Endothelial cell of hepatic sinusoid (primary cell): ENCODE measurements around the gene MAP7D2.

Experiments used
- in situ Hi-C: cut with HindIII; loops from 2 replicates; pipeline ENCODE4 v1.10.0; 2017; ENCODE audit warnings: low sequenced_read_pairs

MAP7D2 gene

DNA sequence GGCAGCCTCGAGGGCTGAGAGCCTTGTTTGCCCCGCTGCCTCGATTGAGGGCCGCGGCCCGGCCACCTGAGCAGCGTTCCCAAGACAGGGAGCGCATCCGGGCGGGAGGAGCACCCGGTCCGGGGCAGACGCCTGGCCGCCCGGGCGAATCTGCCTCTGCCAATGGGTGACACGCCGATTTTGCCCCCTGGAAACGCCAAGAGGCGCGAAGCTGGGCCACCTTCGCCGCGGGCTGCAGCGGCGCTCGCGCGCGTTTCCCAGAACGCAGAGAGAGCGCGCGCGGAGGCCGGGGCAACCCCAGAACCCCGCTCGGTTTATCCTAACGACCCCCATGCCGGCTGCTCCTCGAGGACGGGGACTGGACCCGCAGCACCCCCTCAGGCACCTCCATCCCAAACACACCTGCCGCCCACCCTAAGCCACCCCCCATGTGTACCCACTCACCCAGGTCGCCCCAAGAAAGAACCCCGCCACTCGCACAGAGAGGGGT lies 575 bp downstream of the MAP7D2 start:
- in situ Hi-C loops, result no loop called here

DNA sequence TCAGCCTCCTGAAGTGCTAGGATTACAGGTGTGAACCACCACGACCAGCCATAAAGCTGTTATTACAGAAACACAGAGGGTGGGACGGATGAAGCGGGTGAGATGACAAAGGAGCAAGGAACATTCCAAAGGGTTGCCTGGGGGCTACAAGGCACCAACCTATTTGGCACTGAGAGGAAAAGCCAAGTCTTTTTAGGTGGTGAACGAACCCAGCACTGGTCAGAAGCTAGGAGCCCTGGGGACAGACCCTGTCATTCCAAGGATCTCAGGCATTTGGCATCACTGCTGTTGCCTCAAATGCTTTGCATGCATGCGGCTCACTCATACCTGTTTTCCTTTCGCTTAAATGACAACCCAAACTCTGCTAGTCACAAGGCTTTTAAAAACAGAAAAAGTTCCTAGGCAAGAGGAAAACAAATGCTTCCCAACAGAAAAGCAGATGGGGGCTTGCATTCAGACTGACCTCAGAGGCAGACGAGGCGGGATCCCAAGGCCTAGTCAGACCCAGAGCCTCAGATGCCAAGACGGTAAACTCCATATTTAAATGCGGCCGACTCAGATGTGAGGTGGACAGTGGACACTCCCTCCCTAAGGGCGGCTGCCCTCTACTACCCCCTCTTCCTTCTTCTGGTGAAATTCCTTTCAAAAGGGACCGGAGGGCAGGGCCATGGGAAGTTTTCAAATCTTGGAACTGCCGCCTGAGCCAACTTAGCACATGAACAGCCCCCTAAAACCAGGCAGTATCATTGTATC lies 4.5 kb downstream of the MAP7D2 start:
- in situ Hi-C loops, result no loop called here

DNA sequence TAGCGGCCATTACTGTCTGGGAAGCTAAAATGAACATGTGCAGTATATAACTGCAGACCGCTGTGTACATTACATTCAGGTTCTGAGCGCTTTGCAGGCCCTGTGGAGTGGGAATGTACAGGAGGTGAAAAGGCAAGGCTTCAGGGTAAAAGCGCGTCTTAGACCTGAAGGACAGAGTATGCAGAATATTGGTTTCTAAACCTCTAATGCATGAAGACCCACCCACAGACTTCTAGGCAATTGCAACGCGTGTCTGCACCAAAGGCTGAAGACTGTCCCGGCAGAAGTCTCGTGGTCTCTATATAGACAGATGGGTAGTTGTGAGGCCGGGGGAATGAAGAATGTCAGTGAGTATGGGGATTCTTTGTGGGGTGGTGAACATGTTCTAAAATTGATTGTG lies 5.4 kb downstream of the MAP7D2 start:
- in situ Hi-C loops, result no loop called here

DNA sequence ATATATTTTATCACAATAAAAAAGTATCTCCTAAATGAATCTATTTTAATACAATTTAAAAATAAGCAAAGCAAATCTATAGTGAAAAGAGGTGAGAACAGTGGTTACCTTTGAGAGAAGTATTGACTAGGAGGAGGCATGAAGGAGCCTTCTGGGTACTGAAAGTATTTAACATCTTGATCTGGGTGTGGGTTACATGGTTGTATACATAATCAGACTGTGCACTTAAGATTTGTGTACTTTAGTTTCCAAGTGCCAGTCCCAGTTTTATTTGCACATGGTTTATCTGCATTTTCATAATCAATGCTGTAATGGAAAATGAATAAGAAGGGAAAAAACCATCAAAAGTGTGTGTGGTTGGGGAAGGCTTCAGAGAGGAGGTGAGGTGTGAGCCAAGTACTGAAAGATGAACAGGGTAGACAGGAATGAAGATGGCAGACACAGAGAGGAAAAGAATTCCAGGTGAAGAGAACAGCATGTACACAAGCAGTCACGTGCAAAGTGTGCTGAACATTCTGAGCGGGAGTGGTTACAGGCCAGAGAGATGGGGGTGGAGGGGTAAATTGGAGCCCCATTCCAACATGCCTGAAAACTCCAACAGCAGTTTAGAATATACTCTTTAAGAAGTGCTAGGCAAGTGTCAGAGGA lies 14.6 kb downstream of the MAP7D2 start:
- in situ Hi-C loops, result no loop called here

DNA sequence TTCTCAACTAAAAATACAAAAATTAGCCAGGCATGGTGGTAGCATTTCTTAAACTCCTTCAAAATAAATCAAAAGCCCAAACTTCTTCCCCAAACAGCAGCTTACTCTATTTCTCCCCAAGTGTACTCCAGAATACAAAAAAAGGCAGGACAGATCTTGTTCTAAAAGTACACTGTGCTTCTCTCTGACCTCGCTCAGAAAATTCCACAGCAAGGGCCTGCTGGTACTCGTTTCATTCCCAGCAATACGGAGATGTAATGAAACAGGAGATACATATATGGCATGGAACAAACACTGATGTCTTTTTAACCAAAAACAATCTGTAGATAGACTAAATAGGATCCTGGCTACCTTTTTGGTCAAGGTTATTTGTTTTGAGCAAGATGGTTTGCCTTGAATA lies 25.2 kb downstream of the MAP7D2 start:
- in situ Hi-C loops, result no loop called here

DNA sequence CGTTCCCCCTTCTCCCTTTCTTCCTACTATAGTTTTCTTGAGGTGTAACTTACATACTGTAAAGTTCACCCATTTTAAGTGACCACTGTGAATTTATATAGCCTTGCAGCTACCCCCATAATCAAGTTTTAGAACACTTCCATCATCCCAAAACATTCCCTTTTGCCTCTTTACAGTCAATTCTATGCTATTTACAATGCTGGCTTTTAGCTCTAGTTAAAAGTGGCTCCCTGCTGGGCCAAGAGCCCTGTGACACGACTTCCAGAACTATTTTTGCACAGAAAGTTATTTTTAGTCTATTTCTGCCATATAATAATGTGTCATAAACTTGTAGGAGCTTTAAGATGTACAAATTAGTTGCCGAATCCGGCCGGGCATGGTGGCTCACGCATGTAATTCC lies 26.9 kb downstream of the MAP7D2 start:
- in situ Hi-C loops, result no loop called here

DNA sequence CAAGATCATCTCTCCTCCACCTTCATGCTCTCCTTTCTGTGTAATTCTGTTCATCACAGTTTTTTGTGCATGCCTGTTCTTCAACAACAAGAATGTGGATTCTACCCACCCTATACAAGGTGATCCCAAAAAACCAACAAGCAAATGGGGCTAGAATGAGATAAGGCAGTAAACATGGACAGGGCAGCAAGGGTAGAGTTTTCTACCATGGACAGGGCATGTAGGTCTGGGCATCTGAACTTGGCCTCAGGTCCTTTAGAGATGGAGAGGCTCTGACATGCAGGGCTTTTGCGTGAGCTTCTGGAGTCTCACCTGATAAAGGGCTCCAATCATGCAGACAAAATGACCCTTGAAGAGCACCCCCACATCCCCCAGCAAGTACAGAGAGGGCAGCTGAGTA lies 36.4 kb downstream of the MAP7D2 start:
- in situ Hi-C loops, result loop anchor here (5.0 kb wide), 1 partner anchor 73 kb away; no protein-coding TSS in a partner anchor

DNA sequence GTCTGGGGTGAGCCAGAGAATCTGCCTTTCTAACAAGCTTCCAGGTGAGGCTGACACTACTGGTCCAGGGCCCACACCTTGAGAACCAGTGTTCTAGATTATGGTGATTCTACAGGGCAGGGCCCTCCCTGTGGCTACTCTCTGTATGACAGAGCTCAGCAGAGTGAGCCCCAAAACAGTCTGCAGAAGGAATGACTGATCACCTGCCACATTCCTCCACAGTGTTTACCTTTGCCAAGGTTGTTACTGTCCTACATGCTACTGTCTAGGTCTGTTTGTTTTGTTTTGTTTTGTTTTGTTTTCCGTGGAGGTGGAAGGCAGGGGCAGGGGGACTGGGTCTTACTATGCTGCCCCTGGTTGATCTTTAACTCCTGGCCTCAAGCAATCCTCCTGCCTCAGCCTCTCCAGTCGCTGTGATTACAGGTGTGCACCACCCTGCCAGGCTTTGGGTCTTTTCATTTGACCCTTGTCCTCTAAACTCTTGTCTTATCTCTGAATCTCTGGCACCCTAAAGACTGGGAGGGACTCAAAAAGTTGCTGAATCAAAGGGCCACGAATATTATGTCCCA lies 45.1 kb downstream of the MAP7D2 start:
- in situ Hi-C loops, result no loop called here

DNA sequence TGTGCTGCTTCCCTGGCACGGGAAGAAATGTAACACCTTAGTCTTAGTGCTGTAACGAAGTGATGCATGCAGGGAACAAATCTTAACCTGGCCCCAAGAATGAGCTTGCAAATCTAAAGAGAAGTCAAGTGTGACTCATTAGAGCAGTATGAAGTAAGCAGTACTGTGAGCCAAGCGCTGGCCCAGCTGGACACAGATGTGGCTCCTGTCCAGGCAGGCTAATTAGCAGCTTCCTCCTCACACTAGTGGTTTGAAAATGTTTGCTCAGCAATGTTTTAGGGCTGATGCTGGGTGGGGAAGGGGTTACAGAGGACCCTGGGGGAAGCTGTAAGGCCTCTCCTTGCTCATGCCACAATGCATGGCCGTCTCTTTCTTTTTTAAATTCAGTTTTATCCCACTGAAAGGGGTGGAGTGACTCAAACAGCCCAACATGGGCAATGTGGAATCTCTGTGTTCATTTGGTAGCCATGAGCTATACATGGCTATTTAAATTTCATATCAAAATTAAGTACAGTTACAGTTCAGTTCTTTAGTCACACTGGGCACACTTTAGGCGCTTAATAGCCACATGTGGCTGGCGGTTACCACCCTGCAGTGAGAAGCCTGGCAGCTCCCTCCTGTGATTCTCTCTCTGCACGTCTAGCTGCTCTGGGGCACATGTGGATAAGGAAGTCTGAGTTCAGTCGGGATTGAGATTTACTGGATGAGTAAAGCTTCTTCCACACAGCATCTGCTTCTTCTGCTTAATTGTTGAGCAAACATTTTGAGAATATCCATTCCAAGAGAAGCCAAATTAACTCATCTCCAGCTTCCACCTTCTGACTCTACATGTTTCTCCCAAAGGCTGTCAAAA lies 48.8 kb downstream of the MAP7D2 start:
- in situ Hi-C loops, result no loop called here

DNA sequence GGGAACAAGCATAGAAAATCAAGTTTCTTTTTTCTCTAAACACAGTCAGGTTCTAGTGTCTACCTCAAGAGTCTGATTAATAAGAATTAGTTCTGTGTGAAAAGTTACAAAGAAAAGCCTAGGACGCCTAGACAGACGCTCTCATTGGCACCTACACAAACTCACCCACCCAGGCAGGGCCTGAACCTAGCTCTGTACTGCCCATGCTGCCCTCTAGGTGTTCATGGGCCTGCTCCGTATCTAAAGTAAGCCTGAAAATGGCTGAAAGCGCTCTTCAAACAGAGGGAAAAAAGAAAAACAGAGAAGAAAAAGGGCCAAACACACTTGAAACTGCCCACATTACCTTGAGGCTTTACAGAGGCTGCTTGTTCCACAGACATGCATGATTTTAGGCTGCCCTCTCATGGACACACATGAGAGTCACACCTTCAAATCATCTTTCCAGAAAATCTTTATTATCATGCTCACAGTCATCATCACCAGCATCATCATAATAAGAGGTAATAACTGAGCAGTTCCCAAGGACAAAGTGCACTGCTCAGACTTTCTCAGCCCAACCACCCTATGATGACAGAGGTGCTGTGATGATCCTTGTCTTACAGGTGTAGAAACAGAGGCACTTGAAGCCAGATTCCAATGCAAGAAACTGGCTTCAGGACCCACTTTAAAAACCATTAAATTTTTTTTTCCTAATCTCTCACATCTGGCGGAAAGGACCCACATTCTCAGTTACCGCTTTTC lies 49.6 kb downstream of the MAP7D2 start:
- in situ Hi-C loops, result no loop called here

DNA sequence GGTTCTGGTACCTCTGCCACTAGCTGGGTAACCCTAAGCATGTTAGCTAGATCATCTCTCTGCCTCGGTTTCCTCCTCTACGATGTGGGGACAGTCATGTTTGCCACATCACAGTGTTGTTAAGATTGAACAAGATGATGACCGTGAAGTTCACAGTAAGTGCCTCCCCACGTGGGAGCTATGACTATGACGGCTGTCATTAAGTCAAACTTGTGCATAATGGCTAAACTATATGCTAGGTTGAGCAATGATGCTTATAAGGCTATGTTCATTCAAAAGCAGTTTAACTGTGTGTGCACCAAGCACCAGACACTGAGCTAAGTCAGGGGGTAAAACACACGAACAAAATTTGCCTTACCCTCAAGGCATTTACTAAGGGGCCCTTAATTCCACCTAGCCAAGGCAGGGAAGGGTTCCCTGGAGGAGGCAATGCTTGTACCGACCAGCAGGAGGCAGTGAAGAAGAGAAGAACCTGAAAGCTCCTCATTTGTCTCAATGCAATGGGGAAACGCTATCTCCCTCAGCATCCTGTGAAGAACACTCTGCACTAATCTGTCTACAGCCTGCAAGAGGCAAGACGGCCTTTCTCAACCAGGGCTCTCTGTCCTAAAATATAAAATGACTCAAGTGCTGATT lies 52.9 kb downstream of the MAP7D2 start:
- in situ Hi-C loops, result no loop called here

DNA sequence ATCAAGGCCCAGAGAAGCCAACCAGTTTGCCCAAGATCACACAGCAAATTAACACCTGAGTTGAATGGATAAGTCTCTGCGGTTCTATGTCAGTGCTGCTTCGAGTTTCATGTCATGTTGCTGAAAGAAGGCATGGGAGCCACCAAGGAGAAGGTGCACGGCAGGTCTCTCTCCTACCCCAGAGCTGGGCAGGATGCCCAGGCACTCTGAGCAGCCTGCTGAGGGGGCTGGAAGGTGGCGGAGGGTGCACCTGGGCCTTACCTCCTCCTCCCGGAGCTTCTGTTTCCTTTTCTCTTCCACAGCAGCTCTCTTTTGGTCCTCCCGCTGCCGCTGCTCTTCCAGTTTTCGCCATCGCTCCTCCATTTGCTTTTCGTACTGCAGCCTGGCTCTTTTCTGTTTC lies 53.6 kb downstream of the MAP7D2 start:
- in situ Hi-C loops, result no loop called here

DNA sequence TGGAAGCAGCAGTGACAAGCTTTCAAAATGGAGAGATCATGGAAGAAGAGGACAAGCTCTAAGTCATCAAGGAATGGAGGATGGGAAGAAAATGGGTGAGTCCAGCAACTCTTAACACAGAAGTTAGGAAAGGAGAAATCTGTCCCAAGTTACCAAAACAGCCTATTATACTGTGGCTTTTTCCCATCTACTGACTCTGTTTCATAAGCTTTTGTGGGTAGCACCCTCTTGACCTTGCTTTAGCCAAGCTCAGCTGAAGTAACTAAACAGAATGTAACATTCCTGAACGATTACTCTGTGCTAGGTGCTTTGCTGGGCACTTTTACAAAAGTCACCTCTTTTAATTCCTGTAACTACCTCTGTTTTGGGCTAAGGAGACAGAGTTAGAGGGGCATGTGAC lies 54.9 kb downstream of the MAP7D2 start:
- in situ Hi-C loops, result no loop called here

DNA sequence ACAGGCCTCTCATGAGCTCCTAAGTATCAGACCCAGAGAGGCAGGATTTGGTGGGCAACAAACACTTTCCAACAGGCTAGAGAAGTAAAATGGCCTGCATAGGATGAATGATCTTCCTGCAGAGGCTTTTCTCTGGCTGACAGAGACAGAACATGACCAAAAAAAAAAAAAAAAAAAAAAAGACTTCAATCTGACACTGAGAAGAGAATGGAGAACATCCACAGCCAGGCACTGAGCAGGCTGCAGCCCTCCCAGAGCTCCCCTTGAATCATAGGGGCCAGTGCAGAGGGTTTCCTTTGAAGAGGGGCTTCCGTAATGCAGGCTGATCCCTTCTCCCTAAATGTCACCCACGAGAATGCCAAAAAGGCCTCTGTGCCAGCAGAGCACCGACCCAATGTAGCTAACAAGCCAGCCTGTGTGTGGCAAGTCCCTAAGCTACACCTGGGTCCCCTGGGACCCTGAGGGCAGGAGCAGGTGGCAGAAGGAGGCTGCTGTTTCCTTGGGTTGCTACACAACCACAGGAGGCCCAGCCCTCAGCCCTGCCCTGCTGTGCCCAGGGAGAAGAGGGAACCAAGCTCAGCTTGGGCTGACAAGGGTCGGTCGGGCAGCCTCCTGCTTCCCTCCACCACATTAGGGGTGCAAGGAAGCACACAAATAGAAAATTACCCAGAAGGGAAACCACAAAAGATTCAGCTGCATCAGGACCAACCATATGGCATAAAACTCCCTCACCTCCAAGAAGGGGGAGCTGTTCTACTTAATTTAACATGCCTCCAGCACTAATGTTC lies 55.6 kb downstream of the MAP7D2 start:
- in situ Hi-C loops, result no loop called here

DNA sequence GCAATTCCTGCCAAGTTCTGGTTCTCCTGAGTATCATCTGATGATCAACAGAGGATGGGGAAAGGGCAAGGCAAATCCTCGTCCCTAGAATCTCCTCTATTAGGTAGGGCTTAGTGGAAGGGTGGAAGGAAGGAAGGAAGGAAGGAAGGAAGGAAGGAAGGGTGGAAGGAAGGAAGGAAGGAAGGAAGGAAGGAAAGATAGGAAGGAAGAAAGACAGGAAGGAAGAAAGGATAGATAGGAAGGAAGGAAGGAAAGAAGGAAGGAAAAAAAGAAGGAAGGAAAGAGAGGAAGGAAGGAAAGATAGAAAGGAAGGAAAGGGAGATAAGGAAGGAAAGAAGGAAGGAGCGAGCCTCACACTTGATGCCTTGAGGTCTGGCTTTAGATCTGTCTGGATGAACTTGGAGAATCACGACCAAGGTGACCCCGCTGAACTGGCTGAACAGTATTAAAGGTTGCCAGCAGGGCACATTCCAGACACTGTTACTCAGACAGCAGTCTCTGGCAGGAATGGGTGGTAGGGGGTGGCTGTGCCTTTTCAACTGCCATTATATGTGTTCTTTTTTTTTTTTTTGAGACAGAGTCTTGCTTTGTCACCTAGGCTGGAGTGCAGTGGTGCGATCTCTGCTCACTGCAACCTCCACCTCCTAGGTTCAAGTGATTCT lies 57.1 kb downstream of the MAP7D2 start:
- in situ Hi-C loops, result no loop called here

DNA sequence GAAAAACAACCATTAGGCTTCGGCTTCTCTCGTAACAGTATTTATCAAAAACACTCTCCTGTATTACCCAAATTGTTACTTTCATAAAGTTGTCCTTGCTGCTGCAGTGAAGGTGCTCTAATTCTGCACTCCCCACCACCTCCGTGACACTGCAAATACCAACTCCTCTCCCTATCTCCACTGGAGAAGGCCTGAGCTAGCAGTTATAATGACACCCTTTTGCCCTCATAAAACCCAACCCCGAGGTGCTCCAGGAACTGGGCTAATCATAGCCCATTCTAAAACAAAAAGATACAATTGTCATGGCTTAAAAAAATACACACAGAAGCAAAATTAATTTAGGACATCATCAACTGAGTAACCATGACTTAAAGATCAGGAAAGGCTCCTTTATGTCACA lies 59.2 kb downstream of the MAP7D2 start:
- in situ Hi-C loops, result no loop called here

DNA sequence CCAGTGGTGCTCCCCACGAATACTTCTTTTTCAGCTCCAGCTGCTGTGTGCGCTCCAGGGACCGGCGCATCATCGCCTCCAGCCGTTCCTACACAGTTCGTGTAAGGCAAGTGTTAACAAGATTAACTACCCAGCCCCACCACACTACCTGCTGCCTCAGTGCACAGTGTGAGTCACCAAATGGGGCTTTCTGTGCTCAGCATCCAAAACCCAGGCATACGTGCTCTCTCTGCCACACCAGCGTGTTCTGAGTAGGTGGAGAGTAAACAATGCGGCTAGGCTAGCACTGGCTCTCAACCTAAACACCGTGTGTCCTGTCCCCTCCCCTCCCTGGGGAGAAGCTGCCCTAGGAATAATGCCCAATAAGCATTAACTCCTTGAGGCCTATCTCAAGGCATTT lies 60.0 kb downstream of the MAP7D2 start:
- in situ Hi-C loops, result no loop called here

DNA sequence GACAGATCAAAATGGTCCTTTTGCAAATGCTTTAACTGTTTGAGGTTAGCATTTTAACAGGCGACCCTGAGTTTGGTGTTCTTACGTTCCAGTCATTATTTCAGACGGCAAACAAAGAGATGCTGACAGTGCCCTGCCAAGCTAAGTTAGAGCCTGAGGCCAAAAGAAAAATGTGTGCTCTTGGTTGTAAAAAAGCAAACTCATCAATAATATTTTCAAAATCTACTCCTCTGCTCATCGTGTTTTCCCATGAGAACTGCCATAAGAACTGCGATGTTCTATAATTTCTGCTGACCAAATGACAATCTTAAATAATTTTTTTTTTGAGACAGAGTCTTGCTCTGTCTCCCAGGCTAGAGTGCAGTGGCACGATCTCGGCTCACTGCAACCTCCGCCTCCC lies 63.2 kb downstream of the MAP7D2 start:
- in situ Hi-C loops, result no loop called here

DNA sequence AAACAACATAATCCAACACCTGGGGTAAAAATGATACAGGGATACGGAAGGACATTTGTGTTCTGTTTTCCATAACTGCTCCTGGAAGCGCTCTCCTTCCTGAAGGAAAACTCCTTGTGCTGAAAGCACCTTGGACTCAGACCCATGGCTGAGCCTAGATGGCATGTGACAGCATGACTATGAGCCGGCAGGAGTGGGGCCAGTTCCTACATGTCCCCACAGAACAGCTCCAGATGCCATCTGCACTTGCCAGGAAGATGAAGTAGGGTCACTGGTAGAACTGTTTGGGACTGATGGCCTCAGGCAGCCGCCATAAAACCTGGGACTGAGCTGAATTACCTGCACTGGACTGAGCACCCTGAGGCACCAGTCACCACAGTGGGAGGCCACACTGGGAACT lies 69.8 kb downstream of the MAP7D2 start:
- in situ Hi-C loops, result no loop called here
